Sigmoid colon (tissue), 7 donors: ENCODE data around the gene TRDMT1. TPM values are rescaled to one million over a fixed set of nuclear protein-coding genes. Genes with fewer than 3 reads are reported as not detected.

Experiments
- DNase-seq: peaks from one replicate; pipeline ENCODE4 v3.0.0-alpha.2; 2019
- H3K27ac ChIP-seq, 4 donors: fragments of 200-600 bp; sonication (generic); one replicate each; pipeline ENCODE4 v1.5.1; 2016 to 2019; ENCODE audit warnings: mild to moderate bottlenecking in 1 of 4
- H3K27me3 ChIP-seq, 3 donors: fragments of 200-600 bp; sonication (generic); one replicate each; pipeline ENCODE4 v1.5.1; 2019; ENCODE audit warnings: mild to moderate bottlenecking in 1 of 3
- H3K36me3 ChIP-seq, 4 donors: fragments of 200-600 bp; sonication (generic); one replicate each; pipeline ENCODE4 v1.5.1; 2016 to 2019
- H3K4me1 ChIP-seq, 4 donors: fragments of 200-600 bp; sonication (generic); one replicate each; pipeline ENCODE4 v1.5.1; 2017 to 2019
- H3K4me3 ChIP-seq, 4 donors: fragments of 200-600 bp; sonication (generic); one replicate each; pipeline ENCODE4 v1.5.1; 2017 to 2019; ENCODE audit warnings: mild to moderate bottlenecking in 2 of 4, moderate library complexity in 1 of 4
- H3K9me3 ChIP-seq, 4 donors: fragments of 200-600 bp in 3 of 4; sonication (generic) in 3 of 4; one replicate each; pipeline versions ENCODE4 v1.5.1 to v1.6.1; 2013 to 2019
- EP300 ChIP-seq, 4 donors: sonication (generic); formaldehyde crosslinking; IDR thresholded peaks; one replicate each; pipeline ENCODE4 v1.6.1; 2017; ENCODE audit warnings: antibody characterized with exemption in 4 of 4
- POLR2A ChIP-seq, 2 donors: fragments of 450-650 bp; IDR thresholded peaks; one replicate each; pipeline ENCODE4 v1.6.1; 2016; ENCODE audit warnings: antibody characterized with exemption in 2 of 2, mild to moderate bottlenecking in 2 of 2, moderate library complexity in 2 of 2
- POLR2AphosphoS5 ChIP-seq, 4 donors: sonication (generic); formaldehyde crosslinking; IDR thresholded peaks; one replicate each; pipeline ENCODE4 v1.6.1; 2017; ENCODE audit warnings: antibody characterized with exemption in 4 of 4
- WGBS, 2 donors: extraction: QIAGEN DNeasy Blood & Tissue Kit; methylation state at CpG; one replicate each; pipeline ENCODE4 v1.1.7; 2013; 5-methylcytosine and 5-hydroxymethylcytosine counted together
- intact Hi-C: fragments of 100-400 bp; cut with DNase I; formaldehyde crosslinking; loops from one replicate; pipeline ENCODE4 v1.15.1; 2023
- polyA plus RNA-seq, 3 donors: library from polyadenylated mRNA; stranded (reverse); fragments of 200-250 nt; gene quantifications; one replicate each; pipeline ENCODE4 v1.2.3, GENCODE V29; 2013
- small RNA-seq, 3 donors: library from RNA; depleted of rRNA; stranded (forward); fragments of <200 nt; gene quantifications; one replicate each; pipeline ENCODE3, GENCODE V24; 2016
- total RNA-seq, 4 donors: library from RNA; depleted of rRNA; stranded (reverse); fragments of >200 nt; gene quantifications; one replicate each; pipeline ENCODE4 v1.1.0, GENCODE V29; 2016
- TF ChIP-seq, protein P1 (sequence below), 4 experiments: fragments of 450-650 bp in 3 of 4; fragments of 200-600 bp in 1 of 4; IDR thresholded peaks; one replicate each; pipeline ENCODE4 v1.5.1; 2016 to 2019; ENCODE audit warnings: antibody characterized with exemption in 4 of 4, mild to moderate bottlenecking in 3 of 4, moderate library complexity in 2 of 4
- donor health status: healthy with polysubstance abuse.
- donor health status: Bipolar disorder and iron deficiency.
- donor health status: healthy.

Gene TRDMT1
- total and polyA plus RNA-seq, 7 donors: 1.2 to 13.6 (median 7.5) TPM

DNA sequence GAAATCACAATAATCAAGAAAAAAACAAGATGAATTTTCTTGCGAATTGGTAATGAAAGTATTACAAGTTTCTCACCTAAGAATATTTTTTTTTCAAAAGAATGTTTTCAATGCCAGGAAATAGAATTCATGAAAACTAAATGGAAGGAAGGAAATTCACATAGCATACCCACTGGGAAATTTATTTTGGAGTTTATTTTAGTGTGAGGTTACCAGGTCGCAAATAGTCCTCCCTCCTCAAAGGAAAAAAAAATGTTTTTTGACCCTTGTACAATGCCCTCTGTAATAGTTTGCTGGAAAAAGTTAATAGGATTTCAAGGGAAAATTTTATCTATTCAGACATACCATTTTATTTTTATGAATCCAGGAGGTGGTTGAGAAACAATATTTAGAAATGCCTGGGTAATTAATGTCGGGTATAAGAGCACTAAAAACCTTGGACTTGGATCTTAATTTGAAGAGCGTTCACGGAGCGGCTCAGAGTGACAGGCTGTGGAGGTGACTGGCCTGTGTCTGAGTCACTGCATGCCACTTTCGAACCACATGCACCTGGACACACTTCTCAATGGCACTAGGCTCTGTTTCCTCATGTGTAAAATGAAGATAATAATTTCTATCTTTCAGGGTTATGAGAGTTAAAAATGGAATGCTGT lies 100.1 kb downstream of the TRDMT1 start:
- intact Hi-C loops: no loop called here
- no peak for TF ChIP-seq EP300 (IDR thresholded peaks at IDR 0.05)
- TF ChIP-seq, protein P1, sequence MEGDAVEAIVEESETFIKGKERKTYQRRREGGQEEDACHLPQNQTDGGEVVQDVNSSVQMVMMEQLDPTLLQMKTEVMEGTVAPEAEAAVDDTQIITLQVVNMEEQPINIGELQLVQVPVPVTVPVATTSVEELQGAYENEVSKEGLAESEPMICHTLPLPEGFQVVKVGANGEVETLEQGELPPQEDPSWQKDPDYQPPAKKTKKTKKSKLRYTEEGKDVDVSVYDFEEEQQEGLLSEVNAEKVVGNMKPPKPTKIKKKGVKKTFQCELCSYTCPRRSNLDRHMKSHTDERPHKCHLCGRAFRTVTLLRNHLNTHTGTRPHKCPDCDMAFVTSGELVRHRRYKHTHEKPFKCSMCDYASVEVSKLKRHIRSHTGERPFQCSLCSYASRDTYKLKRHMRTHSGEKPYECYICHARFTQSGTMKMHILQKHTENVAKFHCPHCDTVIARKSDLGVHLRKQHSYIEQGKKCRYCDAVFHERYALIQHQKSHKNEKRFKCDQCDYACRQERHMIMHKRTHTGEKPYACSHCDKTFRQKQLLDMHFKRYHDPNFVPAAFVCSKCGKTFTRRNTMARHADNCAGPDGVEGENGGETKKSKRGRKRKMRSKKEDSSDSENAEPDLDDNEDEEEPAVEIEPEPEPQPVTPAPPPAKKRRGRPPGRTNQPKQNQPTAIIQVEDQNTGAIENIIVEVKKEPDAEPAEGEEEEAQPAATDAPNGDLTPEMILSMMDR (IDR thresholded peaks at IDR 0.05): no peak
- no peak for TF ChIP-seq POLR2AphosphoS5 (IDR thresholded peaks at IDR 0.05)
- DNase-seq: no peak
- Histone ChIP-seq H3K36me3 (no peaks in the 10 kb centered on the region), H3K4me3 (no peak overlapping the region), H3K27me3 (no peaks in the 10 kb centered on the region), H3K4me1 (no peaks in the 10 kb centered on the region), H3K9me3 (no peaks in the 10 kb centered on the region), H3K27ac (peak overlapping the region in 1 of 4 donors; percentile 20)
- 74 to 81% methylated on average over 7 of the region's 7 CpGs for WGBS, 2 donors

DNA sequence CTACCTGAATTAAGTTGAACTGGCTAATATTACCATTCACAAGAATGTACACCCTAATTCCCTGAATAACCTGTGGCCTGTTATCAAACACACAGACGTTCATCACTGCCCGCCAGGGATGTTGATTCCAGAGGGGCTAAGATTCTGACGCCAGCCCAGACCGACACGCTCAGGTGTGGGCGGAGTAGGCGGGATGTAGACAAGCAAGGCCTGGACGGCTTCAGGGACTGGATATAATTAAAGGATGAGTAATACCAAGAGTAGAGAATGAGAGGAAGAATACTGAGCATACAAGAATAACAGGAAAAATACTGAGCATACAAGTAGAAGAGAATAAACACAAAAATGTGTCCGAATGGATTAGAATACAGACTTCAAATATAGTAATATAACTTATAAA lies 100.9 kb downstream of the TRDMT1 start:
- intact Hi-C loops: no loop called here

DNA sequence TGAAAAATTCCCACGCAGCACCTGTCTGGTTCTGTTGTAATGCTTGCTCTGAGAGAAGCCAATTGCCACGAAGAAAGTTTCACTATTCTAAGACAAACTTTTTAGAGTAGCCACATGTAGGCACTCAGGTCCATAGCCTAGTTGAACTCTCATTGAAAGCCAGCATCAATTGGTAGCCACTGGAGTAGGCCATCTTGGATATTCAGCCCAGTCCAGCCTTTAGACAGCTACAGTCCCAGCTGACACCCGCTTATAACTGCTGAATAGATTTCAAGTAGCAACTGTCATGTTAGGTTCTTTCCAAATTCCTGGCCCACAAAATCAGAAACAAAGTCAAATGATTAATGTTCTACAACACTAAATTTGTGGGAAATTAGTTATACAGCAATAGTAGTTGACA lies 103.5 kb downstream of the TRDMT1 start:
- DNase-seq: no peak
- intact Hi-C loops: no loop called here
- 96 to 99% methylated on average over 3 of the region's 3 CpGs for WGBS, 2 donors
- H3K27ac ChIP-seq: no peak overlapping the region
- no peaks in the 10 kb centered on the region for H3K4me1 ChIP-seq
- peaks cover 0 to 7% (median 0%) of the 10 kb centered on the region in 4 donors for H3K9me3 ChIP-seq
- H3K36me3 ChIP-seq: no peaks in the 10 kb centered on the region
- no peaks in the 10 kb centered on the region for H3K27me3 ChIP-seq
- H3K4me3 ChIP-seq: no peak overlapping the region
- TF ChIP-seq EP300 (IDR thresholded peaks at IDR 0.05) (no peak), POLR2AphosphoS5 (IDR thresholded peaks at IDR 0.05) (no peak)

More for the DNA sequence above, 100.9 kb downstream of the TRDMT1 start:
- Histone ChIP-seq H3K4me3 (no peak overlapping the region), H3K4me1 (no peaks in the 10 kb centered on the region), H3K9me3 (no peaks in the 10 kb centered on the region), H3K36me3 (no peaks in the 10 kb centered on the region), H3K27ac (peak overlapping the region in 1 of 4 donors; percentile 20), H3K27me3 (no peaks in the 10 kb centered on the region)
- WGBS, 2 donors: 90 to 93% methylated on average over 9 of the region's 9 CpGs
- no peak for DNase-seq
- TF ChIP-seq, protein P1 (IDR thresholded peaks at IDR 0.05): no peak
- no peak for TF ChIP-seq EP300 (IDR thresholded peaks at IDR 0.05)
- no peak for TF ChIP-seq POLR2A (IDR thresholded peaks at IDR 0.05)
- TF ChIP-seq POLR2AphosphoS5 (IDR thresholded peaks at IDR 0.05): no peak

Small RNAs within 50 kb of the gene (small RNA-seq; reads per million reads assigned to genes)
- gene AC067747.1: 0 reads per million in 3 donors

Other genes starting within 250 kb of the TRDMT1 start
- 1 to 10 TPM; 1.1 to 2.4 (median 1.2) TPM for gene CUBN, start 71.9 kb downstream of the TRDMT1 start, total RNA-seq
- gene CUBN, start 71.9 kb downstream of the TRDMT1 start, polyA plus RNA-seq: under 1 TPM in 1 of 3 donors, not detected in 2; 0.25 TPM
- gene VIM, start 26.6 kb upstream of the TRDMT1 start, total RNA-seq: 1,000 to 10,000 TPM in 3 of 4 donors, 100 to 1,000 TPM in 1; 930 to 1,636 (median 1,211) TPM
- gene VIM, start 26.6 kb upstream of the TRDMT1 start, polyA plus RNA-seq: 100 to 1,000 TPM; 112 to 730 (median 484) TPM